T-cell (primary cell): Measurements from ENCODE around the gene ZNF362. TPM values are rescaled to one million over a fixed set of nuclear protein-coding genes. Genes with fewer than 3 reads are reported as not detected.
A peak's percentile ranks its signal among the peaks of the same experiment; 100 is the strongest.

ENCODE experiments used
- ATAC-seq, 4 experiments: fragments of 200-7000 bp in 3 of 4; fragments of 150-1000 bp in 1 of 4; cut with Tn5 transposase; replicated peaks in 1 of 4; 1 replicate in 3 of 4; 2 replicates in 1 of 4; pipeline ENCODE4 v1.10.0; 2021; ENCODE audit warnings: moderate library complexity in 3 of 4, mild to moderate bottlenecking in 2 of 4, moderate number of reproducible peaks in 1 of 4
- CTCF ChIA-PET, 2 donors: fragments of 300-600 bp; sonication (Branson Sonifier 250); formaldehyde crosslinking; loops; one replicate each; lab custom pipeline; 2022; ENCODE audit warnings: antibody characterized with exemption in 2 of 2; lab: Charles Lee
- POLR2A ChIA-PET, 2 donors: fragments of 300-600 bp; sonication (Branson Sonifier 250); formaldehyde crosslinking; loops; one replicate each; lab custom pipeline; 2022; ENCODE audit warnings: antibody characterized with exemption in 2 of 2; lab: Charles Lee
- DNase-seq, 35 experiments: peaks; one replicate each; pipeline versions ENCODE4 v3.0.0 to v3.0.0-alpha.2; 2013 to 2023
- H3K27ac ChIP-seq: one replicate; pipeline ENCODE4 v1.5.1; 2013; ENCODE audit warnings: low read length
- H3K27me3 ChIP-seq, 2 experiments: replicated peaks in 1 of 2; 1 replicate in 1 of 2; 2 replicates in 1 of 2; pipeline versions ENCODE4 v1.6.1 to v1.7.0; 2013; ENCODE audit warnings: low read length in 1 of 2, mixed read lengths in 1 of 2; ENCODE audit not compliant: control insufficient read depth in 2 of 2, insufficient read depth in 2 of 2; ENCODE audit errors: extremely low read depth in 1 of 2
- H3K36me3 ChIP-seq, 2 donors: 1 replicate in 1 of 2; 2 replicates in 1 of 2; pipeline versions ENCODE4 v1.6.1 to v1.7.0; 2013; ENCODE audit warnings: low read length in 1 of 2; ENCODE audit not compliant: control insufficient read depth in 2 of 2, insufficient read depth in 1 of 2; ENCODE audit errors: extremely low read depth in 1 of 2
- H3K4me1 ChIP-seq, 2 experiments: 1 replicate in 1 of 2; 2 replicates in 1 of 2; pipeline versions ENCODE4 v1.6.1 to v1.7.0; 2013; ENCODE audit warnings: low read length in 2 of 2, mixed read lengths in 1 of 2; ENCODE audit not compliant: insufficient read depth in 2 of 2, control insufficient read depth in 1 of 2; ENCODE audit errors: extremely low read depth in 1 of 2
- H3K4me3 ChIP-seq, 2 donors: 1 replicate in 1 of 2; 2 replicates in 1 of 2; pipeline versions ENCODE4 v1.5.1 to v1.7.0; 2013; ENCODE audit warnings: mild to moderate bottlenecking in 2 of 2, low read length in 1 of 2, moderate library complexity in 1 of 2; ENCODE audit not compliant: control insufficient read depth in 1 of 2; ENCODE audit errors: extremely low read depth in 1 of 2
- H3K9me3 ChIP-seq: 2 replicates; pipeline ENCODE4 v1.7.0; 2013
- H3K27ac Mint-ChIP-seq, 2 donors: one replicate each; pipeline ENCODE4 v1.8.0; 2020 to 2021; ENCODE audit warnings: mild to moderate bottlenecking in 2 of 2, mixed read lengths in 2 of 2
- H3K27me3 Mint-ChIP-seq, 2 donors: one replicate each; pipeline ENCODE4 v1.8.0; 2021 to 2022; ENCODE audit warnings: mixed read lengths in 2 of 2
- H3K36me3 Mint-ChIP-seq: one replicate; pipeline ENCODE4 v1.8.0; 2021; ENCODE audit warnings: mixed read lengths
- H3K4me1 Mint-ChIP-seq, 3 donors: one replicate each; pipeline ENCODE4 v1.8.0; 2020 to 2022; ENCODE audit warnings: mixed read lengths in 3 of 3, mild to moderate bottlenecking in 1 of 3
- H3K4me3 Mint-ChIP-seq, 3 donors: one replicate each; pipeline ENCODE4 v1.8.0; 2020 to 2022; ENCODE audit warnings: mild to moderate bottlenecking in 3 of 3, mixed read lengths in 3 of 3, moderate library complexity in 3 of 3
- H3K9me3 Mint-ChIP-seq, 3 donors: one replicate each; pipeline ENCODE4 v1.8.0; 2020 to 2022; ENCODE audit warnings: mixed read lengths in 3 of 3
- WGBS: methylation state at CpG from one replicate; pipeline ENCODE4 v1.1.5; 2013; ENCODE audit warnings: missing lambda C conversion rate; ENCODE audit not compliant: insufficient coverage; 5-methylcytosine and 5-hydroxymethylcytosine counted together
- total RNA-seq, 35 experiments: library from RNA in 6 of 35; stranded (reverse) in 6 of 35; fragments of 120-200 nt in 1 of 35; gene quantifications; one replicate each; pipeline versions ENCODE4 v1.2.1 to v1.2.4 and lab custom pipeline; 2013 to 2026

The ZNF362 gene
- total RNA-seq, 5 donors from 2014 or later (not counting 1 experiment from before 2014, with no cell fraction given) = 22.9 to 31.4 (median 24.5) TPM

DNA sequence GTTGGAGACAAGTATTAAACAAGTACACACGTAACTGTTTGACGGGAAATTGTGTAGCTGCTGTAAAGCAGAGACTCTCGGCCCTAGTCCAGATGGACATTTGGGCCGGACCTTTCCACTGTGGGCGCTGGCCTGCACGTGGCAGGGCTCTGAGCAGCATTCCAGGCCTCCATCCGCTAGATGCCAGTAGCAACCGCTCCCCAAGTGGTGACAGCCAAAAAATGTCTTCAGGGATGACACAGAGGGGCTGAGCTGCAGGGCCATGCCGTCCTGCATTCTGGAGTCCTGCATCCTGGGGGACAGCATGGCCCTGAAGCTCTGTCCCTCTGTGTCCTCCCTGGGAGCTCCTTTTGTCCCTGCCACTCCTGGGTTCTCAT lies 39.8 kb downstream of the ZNF362 start:
- Mint-ChIP-seq H3K4me1 (peaks cover 8 to 17% (median 8%) of the 10 kb centered on the region in 3 donors), H3K9me3 (no peaks in the 10 kb centered on the region), H3K4me3 (no peak overlapping the region), H3K27me3 (no peaks in the 10 kb centered on the region), H3K36me3 (peaks cover 33% of the 10 kb centered on the region), H3K27ac (no peak overlapping the region)
- peaks cover 0 to 14% of the 10 kb centered on the region in 2 experiments for H3K4me1 ChIP-seq
- ChIA-PET POLR2A (no interaction called here), CTCF (interaction anchor here (0.6 to 2.8 kb wide), 17 partner anchors 10 to 185 kb away, joined by 3 to 12 read pairs (median 4); no protein-coding TSS in a partner anchor)
- 97% methylated on average over 9 of the region's 9 CpGs for WGBS
- no peak overlapping the region for H3K4me3 ChIP-seq
- ATAC-seq = no peak
- peaks cover 9 to 34% of the 10 kb centered on the region in 2 donors for H3K36me3 ChIP-seq
- H3K27me3 ChIP-seq = no peaks in the 10 kb centered on the region
- H3K27ac ChIP-seq = no peak overlapping the region
- H3K9me3 ChIP-seq = no peaks in the 10 kb centered on the region
- DNase-seq = no peak

DNA sequence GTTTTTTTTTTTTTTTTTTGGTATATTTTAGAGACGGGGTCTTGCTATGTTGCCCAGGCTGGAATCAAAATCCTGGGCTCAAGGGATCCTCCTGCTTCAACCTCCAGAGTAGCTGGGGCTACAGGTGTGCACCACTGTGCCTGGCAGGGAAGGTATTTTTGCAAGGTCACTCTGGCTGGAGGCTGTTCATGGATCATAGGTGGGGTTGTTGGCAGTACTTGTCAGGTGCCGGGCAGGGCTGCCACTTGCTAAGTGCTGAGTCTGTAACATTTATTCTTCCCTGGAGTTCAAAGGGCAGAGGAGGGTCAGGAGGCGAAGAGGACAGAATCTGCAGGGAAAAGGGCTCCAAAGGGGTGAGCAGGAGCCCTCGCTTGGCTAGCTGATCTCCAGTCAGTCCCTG lies 40.5 kb downstream of the ZNF362 start:
- Histone ChIP-seq H3K27ac (no peak overlapping the region), H3K27me3 (no peaks in the 10 kb centered on the region), H3K36me3 (peaks cover 9 to 34% of the 10 kb centered on the region in 2 donors), H3K4me1 (peaks cover 0 to 15% of the 10 kb centered on the region in 2 experiments), H3K4me3 (no peak overlapping the region), H3K9me3 (no peaks in the 10 kb centered on the region)
- CTCF ChIA-PET = interaction anchor here (0.5 to 2.8 kb wide), 13 partner anchors 39 to 185 kb away, joined by 3 to 12 read pairs (median 5); no protein-coding TSS in a partner anchor
- POLR2A ChIA-PET = no interaction called here
- Mint-ChIP-seq H3K27ac (no peak overlapping the region), H3K36me3 (peaks cover 33% of the 10 kb centered on the region), H3K4me1 (peaks cover 12 to 22% (median 12%) of the 10 kb centered on the region in 3 donors), H3K9me3 (no peaks in the 10 kb centered on the region), H3K4me3 (no peak overlapping the region), H3K27me3 (no peaks in the 10 kb centered on the region)
- no peak for ATAC-seq
- WGBS = 85% methylated on average over 3 of the region's 4 CpGs
- no peak for DNase-seq

- POLR2A ChIA-PET = no interaction called here
- H3K27me3 Mint-ChIP-seq = no peaks in the 10 kb centered on the region
These were observed 41.8 kb downstream of the ZNF362 start for GRCh38 chr1:33297911-33298622.

GRCh38 chr1:33298623-33299277 lies 42.5 kb downstream of the ZNF362 start:
- Mint-ChIP-seq H3K27ac (no peak overlapping the region), H3K4me3 (no peak overlapping the region), H3K27me3 (no peaks in the 10 kb centered on the region), H3K9me3 (no peaks in the 10 kb centered on the region), H3K4me1 (peaks cover 17 to 41% (median 28%) of the 10 kb centered on the region in 3 donors), H3K36me3 (peaks cover 30% of the 10 kb centered on the region)
- CTCF ChIA-PET = interaction anchor here (0.5 to 0.7 kb wide), 2 partner anchors 127 to 773 kb away, joined by 3 read pairs; no protein-coding TSS in a partner anchor
- no peaks in the 10 kb centered on the region for H3K27me3 ChIP-seq
- DNase-seq = peak in 31 of 35 experiments; percentile 7 to 65 (median 35)
- peaks cover 6 to 34% of the 10 kb centered on the region in 2 donors for H3K36me3 ChIP-seq
- 74% methylated on average over 16 of the region's 18 CpGs for WGBS
- peak in 3 of 4 experiments; percentile 36 to 54 (median 37) for ATAC-seq
- no peak overlapping the region for H3K27ac ChIP-seq
- POLR2A ChIA-PET = no interaction called here
- H3K4me1 ChIP-seq = peaks cover 9 to 29% of the 10 kb centered on the region in 2 experiments
- no peak overlapping the region for H3K4me3 ChIP-seq
- H3K9me3 ChIP-seq = no peaks in the 10 kb centered on the region

More at GRCh38 chr1:33297911-33298622, 41.8 kb downstream of the ZNF362 start:
- ATAC-seq (no peak), DNase-seq (no peak)
- Histone ChIP-seq H3K9me3 (no peaks in the 10 kb centered on the region), H3K36me3 (peaks cover 9 to 34% of the 10 kb centered on the region in 2 donors), H3K4me1 (peaks cover 9 to 26% of the 10 kb centered on the region in 2 experiments), H3K4me3 (no peak overlapping the region), H3K27me3 (no peaks in the 10 kb centered on the region), H3K27ac (no peak overlapping the region)
- H3K4me1 Mint-ChIP-seq = peaks cover 17 to 35% (median 25%) of the 10 kb centered on the region in 3 donors
- 71% methylated on average over 1 of the region's 4 CpGs for WGBS
- no peaks in the 10 kb centered on the region for H3K9me3 Mint-ChIP-seq
- CTCF ChIA-PET = interaction anchor here (0.5 to 0.6 kb wide), 2 partner anchors 42 to 128 kb away, joined by 3 read pairs; no protein-coding TSS in a partner anchor
- no peak overlapping the region for H3K27ac Mint-ChIP-seq
- H3K4me3 Mint-ChIP-seq = no peak overlapping the region
- H3K36me3 Mint-ChIP-seq = peaks cover 32% of the 10 kb centered on the region

DNA sequence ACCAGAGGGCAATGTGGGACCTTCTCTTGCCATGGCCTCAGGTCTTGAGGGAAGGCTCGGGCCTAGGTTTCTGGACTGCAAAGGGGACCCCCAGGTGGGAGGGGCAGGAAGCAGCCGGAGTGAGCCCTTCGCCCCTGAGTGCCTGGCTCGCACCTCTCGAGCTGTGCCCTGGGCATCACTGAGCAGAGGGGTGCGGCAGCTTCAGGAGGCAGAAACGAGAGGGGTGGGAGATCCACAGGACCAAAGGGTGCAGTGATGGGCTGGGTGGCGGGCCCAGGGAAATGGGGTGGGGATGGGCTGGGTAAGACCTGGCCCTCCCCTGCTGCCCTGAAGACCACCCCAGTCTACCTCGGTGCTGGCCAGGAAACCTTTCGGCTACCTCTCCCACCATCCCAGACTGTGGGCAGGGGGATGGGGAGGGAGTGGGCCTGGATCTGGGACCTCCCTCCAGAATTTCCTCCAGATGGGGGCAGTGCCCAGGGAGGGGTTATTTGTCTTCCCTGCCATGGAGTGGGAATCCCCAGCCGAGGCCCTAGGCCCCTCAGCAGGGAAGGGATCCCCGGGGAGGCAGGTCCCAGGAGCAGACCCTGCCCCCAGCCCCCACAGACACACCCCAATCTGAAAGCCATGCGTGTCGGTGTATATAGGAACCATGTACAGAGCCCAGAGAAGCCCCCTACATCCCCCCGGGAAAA lies 43.3 kb downstream of the ZNF362 start:
- ATAC-seq = no peak
- CTCF ChIA-PET = no interaction called here
- no peaks in the 10 kb centered on the region for H3K27me3 ChIP-seq
- H3K9me3 ChIP-seq = no peaks in the 10 kb centered on the region
- 97% methylated on average over 5 of the region's 15 CpGs for WGBS
- Mint-ChIP-seq H3K36me3 (peaks cover 22% of the 10 kb centered on the region), H3K4me1 (peaks cover 17 to 42% (median 28%) of the 10 kb centered on the region in 3 donors), H3K4me3 (no peak overlapping the region), H3K27me3 (no peaks in the 10 kb centered on the region), H3K9me3 (no peaks in the 10 kb centered on the region), H3K27ac (no peak overlapping the region)
- H3K36me3 ChIP-seq = peaks cover 5 to 26% of the 10 kb centered on the region in 2 donors
- POLR2A ChIA-PET = no interaction called here
- DNase-seq = no peak
- no peak overlapping the region for H3K27ac ChIP-seq
- peaks cover 9 to 29% of the 10 kb centered on the region in 2 experiments for H3K4me1 ChIP-seq
- H3K4me3 ChIP-seq = no peak overlapping the region

- 94% methylated on average over 3 of the region's 5 CpGs for WGBS
- Histone ChIP-seq H3K27me3 (no peaks in the 10 kb centered on the region), H3K4me3 (no peak overlapping the region), H3K4me1 (peaks cover 9 to 21% of the 10 kb centered on the region in 2 experiments), H3K36me3 (peaks cover 5 to 25% of the 10 kb centered on the region in 2 donors), H3K9me3 (no peaks in the 10 kb centered on the region), H3K27ac (no peak overlapping the region)
- Mint-ChIP-seq H3K9me3 (no peaks in the 10 kb centered on the region), H3K36me3 (peaks cover 17% of the 10 kb centered on the region), H3K4me3 (no peak overlapping the region), H3K27me3 (peaks cover 2 to 3% of the 10 kb centered on the region in 2 donors), H3K27ac (no peak overlapping the region), H3K4me1 (peaks cover 17 to 37% (median 23%) of the 10 kb centered on the region in 3 donors)
- ChIA-PET POLR2A (no interaction called here), CTCF (interaction anchor here in 1 of 2 donors (0.6 kb wide), 1 partner anchor 66 kb away, joined by 4 read pairs; no protein-coding TSS in a partner anchor)
- no peak for ATAC-seq
- no peak for DNase-seq
These were observed 44.4 kb downstream of the ZNF362 start for GRCh38 chr1:33300673-33301072.
